Lower leg skin (tissue), 4 donors: ENCODE measurements around the gene TRAPPC6A. TPM values are rescaled to one million over a fixed set of nuclear protein-coding genes. Genes with fewer than 3 reads are reported as not detected.

ENCODE experiments used
- DNase-seq, 2 donors: peaks; one replicate each; pipeline ENCODE4 v3.0.0-alpha.2; 2019; ENCODE audit warnings: low spot score in 2 of 2
- H3K4me3 ChIP-seq: fragments of 200-600 bp; sonication (generic); 2 replicates; pipeline ENCODE4 v1.5.1; 2017; ENCODE audit warnings: mild to moderate bottlenecking, low read depth; ENCODE audit not compliant: poor library complexity, severe bottlenecking
- POLR2A ChIP-seq, 2 donors: fragments of 450-650 bp; IDR thresholded peaks; one replicate each; pipeline ENCODE4 v1.6.1; 2016 to 2017; ENCODE audit warnings: antibody characterized with exemption in 2 of 2, mild to moderate bottlenecking in 1 of 2, moderate library complexity in 1 of 2
- WGBS, 2 donors: methylation state at CpG; one replicate each; pipeline ENCODE4 v1.1.5; 2018; 5-methylcytosine and 5-hydroxymethylcytosine counted together
- intact Hi-C: fragments of 100-400 bp; cut with DNase I; formaldehyde crosslinking; loops from one replicate; pipeline ENCODE4 v1.15.0; 2023; ENCODE audit warnings: low total_unique reads
- total RNA-seq, 4 donors: library from RNA; depleted of rRNA; stranded (reverse); fragments of >200 nt; gene quantifications; one replicate each; pipeline ENCODE4 v1.1.0, GENCODE V29; 2016
- TF ChIP-seq, protein P1 (sequence below), 3 donors: fragments of 450-650 bp; IDR thresholded peaks; one replicate each; pipeline ENCODE4 v1.5.1; 2016; ENCODE audit warnings: antibody characterized with exemption in 3 of 3, mild to moderate bottlenecking in 3 of 3, moderate library complexity in 2 of 3

Gene TRAPPC6A, protein sequence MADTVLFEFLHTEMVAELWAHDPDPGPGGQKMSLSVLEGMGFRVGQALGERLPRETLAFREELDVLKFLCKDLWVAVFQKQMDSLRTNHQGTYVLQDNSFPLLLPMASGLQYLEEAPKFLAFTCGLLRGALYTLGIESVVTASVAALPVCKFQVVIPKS
- total RNA-seq: 10 to 100 TPM; 36.0 to 52.3 (median 47.9) TPM

DNA sequence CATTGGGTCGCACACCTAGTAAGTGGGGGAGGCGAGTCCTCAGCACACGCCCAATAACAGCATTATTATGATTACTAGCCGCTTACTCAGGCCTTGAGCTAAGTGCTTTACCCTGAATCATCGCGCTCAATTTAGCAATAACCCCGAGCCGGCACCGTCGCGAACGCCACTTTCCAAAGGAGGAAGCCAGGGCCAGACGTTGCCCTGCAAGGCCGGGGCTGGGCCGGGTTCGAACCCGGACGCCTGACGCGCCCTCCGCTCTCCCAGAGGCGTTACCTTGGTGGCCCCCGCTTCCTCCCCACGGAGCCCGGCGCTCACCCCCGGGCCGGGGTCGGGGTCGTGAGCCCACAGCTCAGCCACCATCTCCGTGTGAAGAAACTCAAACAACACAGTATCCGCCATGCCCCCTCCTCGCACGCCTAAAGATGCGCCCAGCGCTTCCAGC, at the start of gene TRAPPC6A:
TRAPPC6A (minus strand) TSS at position 421 of the 445 bp plus-strand sequence; CDS start at position 402, 19 bp downstream.
- WGBS, 2 donors: 0 to 1% methylated on average over 30 to 32 of the region's 36 CpGs
- peak within 1 kb of the TSS; percentile 67 for H3K4me3 ChIP-seq
- TF ChIP-seq, protein P1, sequence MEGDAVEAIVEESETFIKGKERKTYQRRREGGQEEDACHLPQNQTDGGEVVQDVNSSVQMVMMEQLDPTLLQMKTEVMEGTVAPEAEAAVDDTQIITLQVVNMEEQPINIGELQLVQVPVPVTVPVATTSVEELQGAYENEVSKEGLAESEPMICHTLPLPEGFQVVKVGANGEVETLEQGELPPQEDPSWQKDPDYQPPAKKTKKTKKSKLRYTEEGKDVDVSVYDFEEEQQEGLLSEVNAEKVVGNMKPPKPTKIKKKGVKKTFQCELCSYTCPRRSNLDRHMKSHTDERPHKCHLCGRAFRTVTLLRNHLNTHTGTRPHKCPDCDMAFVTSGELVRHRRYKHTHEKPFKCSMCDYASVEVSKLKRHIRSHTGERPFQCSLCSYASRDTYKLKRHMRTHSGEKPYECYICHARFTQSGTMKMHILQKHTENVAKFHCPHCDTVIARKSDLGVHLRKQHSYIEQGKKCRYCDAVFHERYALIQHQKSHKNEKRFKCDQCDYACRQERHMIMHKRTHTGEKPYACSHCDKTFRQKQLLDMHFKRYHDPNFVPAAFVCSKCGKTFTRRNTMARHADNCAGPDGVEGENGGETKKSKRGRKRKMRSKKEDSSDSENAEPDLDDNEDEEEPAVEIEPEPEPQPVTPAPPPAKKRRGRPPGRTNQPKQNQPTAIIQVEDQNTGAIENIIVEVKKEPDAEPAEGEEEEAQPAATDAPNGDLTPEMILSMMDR (IDR thresholded peaks at IDR 0.05): no peak
- peak in 1 of 2 donors; percentile 39 for TF ChIP-seq POLR2A (IDR thresholded peaks at IDR 0.05)
- DNase-seq: no peak
- intact Hi-C loops: no loop called here

DNA sequence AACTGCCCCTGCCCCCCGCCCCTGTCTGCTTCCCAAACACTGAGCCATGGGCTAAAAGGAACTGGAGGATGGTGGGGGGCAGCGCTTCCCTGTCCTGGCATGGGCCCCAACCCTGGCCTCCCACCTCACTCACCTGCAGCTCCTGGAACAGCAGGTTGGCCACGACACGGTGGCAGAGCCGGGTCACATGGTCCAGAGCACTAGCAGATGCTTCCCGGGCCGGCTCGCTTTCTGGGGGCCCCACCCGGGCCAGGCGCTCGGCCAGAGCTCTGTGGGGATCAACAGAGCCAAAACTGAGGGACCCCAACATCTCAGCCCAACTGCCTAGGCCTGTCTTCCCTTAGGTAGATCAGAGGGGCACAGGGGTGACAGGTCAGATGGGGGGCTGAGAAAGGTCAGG, 46.6 kb upstream of the TRAPPC6A start:
- intact Hi-C loops: no loop called here
- WGBS, 2 donors: 79 to 85% methylated on average over 2 to 4 of the region's 11 CpGs

DNA sequence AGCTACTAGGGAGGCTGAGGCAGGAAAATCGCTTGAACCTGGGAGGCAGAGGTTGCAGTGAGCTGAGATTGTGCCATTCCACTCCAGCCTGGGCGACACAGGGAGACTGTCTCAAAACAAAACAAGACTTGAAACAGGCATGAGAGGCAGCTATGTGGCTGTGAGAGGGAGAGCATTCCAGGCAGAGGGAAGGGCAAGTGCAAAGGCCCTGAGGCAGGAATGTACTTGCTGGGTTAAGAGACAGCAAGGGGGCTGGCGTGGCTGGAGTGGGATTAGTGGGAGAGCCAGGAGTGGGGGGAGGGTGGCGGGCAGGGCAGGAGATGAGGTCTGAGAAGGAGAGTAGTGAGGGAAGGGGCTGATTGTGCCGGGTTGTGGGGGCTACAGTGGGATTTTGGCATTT, 45.8 kb upstream of the TRAPPC6A start:
- TF ChIP-seq, protein P1 (IDR thresholded peaks at IDR 0.05): no peak
- TF ChIP-seq POLR2A (IDR thresholded peaks at IDR 0.05): no peak
- intact Hi-C loops: no loop called here
- no peak for DNase-seq
- WGBS, 2 donors: 93 to 94% methylated on average over 5 of the region's 5 CpGs
- no peak overlapping the region for H3K4me3 ChIP-seq

More for the DNA sequence above, 46.6 kb upstream of the TRAPPC6A start:
- no peak overlapping the region for H3K4me3 ChIP-seq
- no peak for DNase-seq
- no peak for TF ChIP-seq POLR2A (IDR thresholded peaks at IDR 0.05)
- TF ChIP-seq, protein P1 (IDR thresholded peaks at IDR 0.05): no peak

DNA sequence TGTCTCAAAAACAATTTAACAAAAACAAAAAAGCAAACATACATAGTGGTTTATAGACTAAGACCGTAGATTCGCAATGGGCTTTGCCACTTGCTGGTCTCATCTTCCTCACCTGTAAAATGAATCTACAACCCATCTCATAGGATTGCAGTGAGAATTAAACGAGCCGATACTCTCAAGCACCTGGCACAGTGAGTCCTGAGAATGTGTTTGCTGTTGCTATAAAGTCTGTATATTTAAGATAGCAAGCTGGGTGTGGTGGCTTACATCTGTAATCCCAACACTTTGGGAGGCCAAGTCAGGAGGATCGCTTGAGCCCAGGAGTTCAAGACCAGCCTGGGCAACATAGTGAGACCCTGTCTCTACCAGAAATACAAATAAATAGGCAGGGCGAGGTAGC, 44.7 kb upstream of the TRAPPC6A start:
- TF ChIP-seq, protein P1 (IDR thresholded peaks at IDR 0.05): no peak
- WGBS, 2 donors: 93 to 97% methylated on average over 6 of the region's 6 CpGs
- intact Hi-C loops: no loop called here
- DNase-seq: no peak
- H3K4me3 ChIP-seq: no peak overlapping the region

DNA sequence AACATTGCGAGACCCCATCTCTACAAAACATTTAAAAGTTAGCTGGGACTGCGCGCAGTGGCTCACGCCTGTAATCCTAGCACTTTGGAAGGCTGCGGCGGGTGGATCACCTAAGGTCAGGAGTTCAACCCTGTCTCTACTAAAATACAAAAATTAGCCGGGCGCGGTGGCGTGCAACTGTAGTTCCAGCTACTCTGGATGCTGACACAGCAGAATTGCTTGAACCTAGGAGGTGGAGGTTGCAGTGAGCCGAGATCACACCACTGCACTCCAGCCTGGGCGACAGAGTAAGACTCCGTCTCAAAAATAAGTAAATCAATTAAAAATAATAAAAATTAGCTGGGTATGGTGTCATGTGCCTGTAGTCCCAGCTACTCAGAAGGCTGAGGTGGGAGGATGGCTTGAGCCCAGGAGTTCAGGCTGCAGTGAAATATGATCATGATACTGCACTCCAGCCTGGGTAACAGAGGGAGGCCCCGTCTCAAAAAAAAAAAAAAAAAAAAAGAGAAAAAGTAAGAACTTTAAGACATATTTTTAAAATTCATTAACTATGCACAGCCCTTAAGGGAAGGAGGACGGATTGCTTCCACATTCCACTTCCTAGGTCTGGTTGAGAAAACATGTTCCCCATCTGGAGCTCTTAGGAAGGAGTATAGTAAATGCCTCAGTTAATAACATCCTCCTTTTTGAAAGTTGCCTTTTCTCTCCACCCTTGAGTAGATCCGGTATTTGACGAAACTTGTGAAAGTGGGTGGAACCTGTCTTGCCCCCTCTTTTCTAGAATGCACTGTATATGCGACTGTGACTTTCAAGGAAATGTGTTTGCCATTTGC, 41.1 kb upstream of the TRAPPC6A start:
- no peak for TF ChIP-seq POLR2A (IDR thresholded peaks at IDR 0.05)
- TF ChIP-seq, protein P1 (IDR thresholded peaks at IDR 0.05): no peak
- H3K4me3 ChIP-seq: no peak overlapping the region
- intact Hi-C loops: no loop called here
- DNase-seq: no peak
- 71 to 72% methylated on average over 18 of the region's 18 CpGs for WGBS, 2 donors
